VCaP (cell line): ENCODE results near the gene TCAP.
A peak's percentile ranks its signal among the peaks of the same experiment; 100 is the strongest.

Experiments
- H3K27ac ChIP-seq: fragments of 450-650 bp; 2 replicates; pipeline ENCODE4 v1.5.1; 2017
- CTCF ChIP-seq: fragments of 450-650 bp; conservative IDR thresholded peaks from 2 replicates; pipeline ENCODE4 v1.5.1; 2017; ENCODE audit warnings: mild to moderate bottlenecking, moderate library complexity

The TCAP gene

GRCh38 chr17:39631403-39631802 is 33.7 kb upstream of the TCAP start:
- peak overlapping the region; percentile 41 for H3K27ac ChIP-seq

GRCh38 chr17:39632153-39632941 is 32.8 kb upstream of the TCAP start:
- TF ChIP-seq CTCF, result no peak
- H3K27ac ChIP-seq, result peak overlapping the region; percentile 41; the same call in 1 of the 2 replicates

More at GRCh38 chr17:39631403-39631802, 33.7 kb upstream of the TCAP start:
- TF ChIP-seq CTCF, result no peak

- H3K27ac ChIP-seq, result no peak overlapping the region
These were observed 31.5 kb upstream of the TCAP start for GRCh38 chr17:39633570-39634183.

DNA sequence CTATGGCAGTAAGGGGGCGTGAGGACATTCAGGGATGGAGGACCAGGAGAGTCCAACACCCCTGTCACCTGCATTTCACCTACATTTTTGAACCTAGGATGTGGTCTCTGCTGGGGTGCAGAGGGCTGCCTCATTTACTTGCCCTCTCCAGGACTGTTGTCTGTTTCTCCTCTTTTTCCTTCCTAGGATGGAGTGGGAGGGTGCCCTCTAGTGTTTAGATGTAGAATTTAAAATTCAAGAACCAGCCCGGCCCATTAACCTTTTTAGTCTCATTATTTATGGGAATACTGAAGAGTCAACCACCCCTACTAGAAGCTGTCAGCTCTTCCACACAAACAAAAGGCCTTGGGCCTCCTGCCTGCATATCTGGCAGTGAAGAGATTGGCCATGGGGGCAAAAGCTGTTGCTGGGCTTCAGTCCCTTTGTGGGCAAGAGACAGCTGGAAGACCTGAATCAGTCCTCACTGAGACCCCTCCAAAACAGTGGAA is 30.7 kb upstream of the TCAP start:
- no peak overlapping the region for H3K27ac ChIP-seq
- TF ChIP-seq CTCF, result peak; percentile 92

More at GRCh38 chr17:39633570-39634183, 31.5 kb upstream of the TCAP start:
- TF ChIP-seq CTCF, result no peak

- no peak for TF ChIP-seq CTCF
- H3K27ac ChIP-seq, result peak overlapping the region; percentile 86; the same call in 1 of the 2 replicates
These were observed 29.5 kb upstream of the TCAP start for GRCh38 chr17:39635614-39636176.

- peak overlapping the region; percentile 86 for H3K27ac ChIP-seq
- no peak for TF ChIP-seq CTCF
These were observed 28.6 kb upstream of the TCAP start for GRCh38 chr17:39636587-39636926.
